ENCODE data around the gene HCFC1R1.

- no peak for TF ChIP-seq CTCF (conservative IDR thresholded peaks at IDR 0.05; ENCODE audit: low read depth, low read length)
- TF ChIP-seq EZH2 (IDR thresholded peaks at IDR 0.05; ENCODE audit: borderline replicate concordance, low read depth, low read length, poor library complexity, severe bottlenecking): no peak
Measured at GRCh38 chr16:2976201-2976600, 47.5 kb downstream of the HCFC1R1 start.

All from A673 (cell line).